ENCODE data around the gene CHMP2A.
"Not testable (repeated sequence)": the region's sequence is repeated elsewhere in the genome, so short reads cannot be mapped to it uniquely, and the experiment has no call there.

The CHMP2A gene

GRCh38 chr19:58554494-58555368, at the start of gene CHMP2A:
TSS of gene CHMP2A (minus strand) at chr19:58555105. CDS start at chr19:58554212, 893 bp downstream.
- peak; percentile 45 for FAIRE-seq
- DNase-seq (ENCODE audit: low spot score) = peak; percentile 85

GRCh38 chr19:58586133-58586765, 31.3 kb upstream of the CHMP2A start:
- no peak for DNase-seq (ENCODE audit: low spot score)
- FAIRE-seq = no peak

- no peak for FAIRE-seq
- DNase-seq (ENCODE audit: low spot score) = no peak
Measured at GRCh38 chr19:58585442-58586132, 30.7 kb upstream of the CHMP2A start.

GRCh38 chr19:58584498-58585441, 29.9 kb upstream of the CHMP2A start:
- DNase-seq (ENCODE audit: low spot score) (no peak), FAIRE-seq (no peak)

- DNase-seq (ENCODE audit: low spot score) = no peak
- FAIRE-seq = no peak
Measured at GRCh38 chr19:58582985-58583384, 28.1 kb upstream of the CHMP2A start.

- no peak for DNase-seq (ENCODE audit: low spot score)
- FAIRE-seq = no peak
Measured at GRCh38 chr19:58581227-58582141, 26.6 kb upstream of the CHMP2A start.

- DNase-seq (ENCODE audit: low spot score) (no peak), FAIRE-seq (no peak)
Measured at GRCh38 chr19:58579473-58580142, 24.7 kb upstream of the CHMP2A start.

- no peak for FAIRE-seq
- no peak for DNase-seq (ENCODE audit: low spot score)
Measured at GRCh38 chr19:58578012-58578925, 23.4 kb upstream of the CHMP2A start.

- not testable (repeated sequence) for FAIRE-seq; DNase-seq (ENCODE audit: low spot score)
Measured at GRCh38 chr19:58577581-58577980, 22.7 kb upstream of the CHMP2A start.

GRCh38 chr19:58575183-58576041, 20.5 kb upstream of the CHMP2A start:
- DNase-seq (ENCODE audit: low spot score) (peak; percentile 84), FAIRE-seq (no peak)

- FAIRE-seq (no peak), DNase-seq (ENCODE audit: low spot score) (peak; percentile 8)
Measured at GRCh38 chr19:58573658-58574164, 18.8 kb upstream of the CHMP2A start.

GRCh38 chr19:58572818-58573657, 18.1 kb upstream of the CHMP2A start, which contains the start of gene MZF1:
TSS of gene MZF1 (minus strand) at chr19:58573335. CDS start at chr19:58571389, 1,946 bp downstream.
- peak; percentile 99 for DNase-seq (ENCODE audit: low spot score)
- FAIRE-seq = peak; percentile 79

GRCh38 chr19:58572026-58572817, 17.3 kb upstream of the CHMP2A start:
- no peak for DNase-seq (ENCODE audit: low spot score)
- FAIRE-seq = no peak

GRCh38 chr19:58571575-58571947, 16.7 kb upstream of the CHMP2A start:
- FAIRE-seq = no peak
- DNase-seq (ENCODE audit: low spot score) = no peak

Data from RCC 7860 (cell line).